ENCODE data around the gene UBAC1.
"Not testable (repeated sequence)": the region's sequence is repeated elsewhere in the genome, so short reads cannot be mapped to it uniquely, and the experiment has no call there.

Gene UBAC1

DNA sequence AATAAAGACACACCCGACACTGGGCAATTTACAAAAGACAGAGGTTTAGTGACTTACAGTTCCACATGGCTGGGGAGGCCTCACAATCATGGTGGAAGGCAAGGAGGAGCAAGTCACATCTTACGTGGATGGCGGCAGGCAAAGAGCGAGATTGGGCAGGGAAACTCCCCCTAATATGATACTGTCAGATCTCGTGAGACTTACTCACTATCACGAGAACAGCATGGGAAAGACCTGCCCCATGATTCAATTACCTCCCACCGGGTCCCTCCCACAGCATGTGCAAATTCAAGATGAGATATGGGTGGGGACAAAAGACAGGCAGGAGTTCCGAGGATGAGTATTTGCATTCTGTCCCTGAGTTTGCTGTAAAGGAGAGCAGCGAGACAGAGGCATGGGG lies 49.9 kb downstream of the UBAC1 start:
- not testable (repeated sequence) for DNase-seq

DNA sequence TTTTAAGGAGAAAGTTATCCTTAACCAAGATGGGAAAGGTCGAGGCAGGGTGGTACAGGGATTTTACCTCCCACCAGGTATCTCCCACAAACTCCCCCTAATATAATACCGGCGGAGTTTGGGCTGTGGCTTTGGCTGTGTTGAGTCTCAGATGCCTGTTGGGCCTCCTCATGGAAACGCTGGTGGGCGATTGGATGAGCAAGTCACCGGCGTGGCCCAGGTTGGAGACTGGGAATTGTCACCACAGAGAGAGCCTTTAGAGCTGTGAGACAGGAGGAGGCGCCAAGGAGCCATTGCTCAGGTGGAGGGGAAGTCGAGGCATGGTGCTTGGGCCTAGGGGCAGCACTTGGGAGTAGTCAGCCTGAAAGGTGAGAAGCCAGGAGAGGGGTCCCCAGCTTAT lies 50.4 kb downstream of the UBAC1 start:
- DNase-seq: no peak

DNA sequence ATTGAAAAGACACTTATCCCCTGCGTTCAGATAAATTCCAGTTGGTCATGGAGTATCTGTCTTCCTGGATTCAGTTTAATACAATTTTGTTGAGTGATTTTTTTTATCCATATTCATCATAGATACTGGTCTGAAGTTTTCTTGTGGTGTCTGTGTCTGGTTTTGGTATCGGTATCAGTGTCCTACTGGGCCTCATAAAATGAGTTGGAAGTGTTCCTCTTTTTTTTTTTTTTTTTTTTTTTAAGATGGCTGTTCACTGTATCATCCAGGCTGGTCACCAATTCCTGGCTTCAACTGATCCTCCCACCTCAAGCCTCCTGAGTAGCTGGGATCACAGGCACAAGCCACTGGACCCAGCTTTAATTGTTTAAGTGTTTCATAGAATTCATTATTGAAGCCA lies 51.0 kb downstream of the UBAC1 start:
- DNase-seq: no peak

DNA sequence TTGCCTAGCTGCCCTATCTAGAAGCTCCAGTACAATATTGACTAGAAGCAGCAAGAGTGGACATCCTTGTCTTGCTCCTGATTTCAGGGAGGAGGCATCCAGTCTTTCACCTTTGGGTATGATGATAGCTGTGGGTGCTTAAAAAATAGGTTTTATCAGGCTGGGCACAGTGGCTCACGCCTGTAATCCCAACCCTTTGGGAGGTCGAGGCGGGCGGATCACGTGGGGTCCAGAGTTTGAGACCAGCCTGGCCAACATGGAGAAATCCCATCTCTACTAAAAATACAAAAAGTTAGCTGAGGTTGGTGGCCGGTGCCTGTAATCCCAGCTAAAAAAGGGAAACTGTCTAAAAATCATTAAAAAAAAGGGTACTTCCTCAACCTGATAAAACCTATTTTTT lies 51.8 kb downstream of the UBAC1 start:
- no peak for DNase-seq

DNA sequence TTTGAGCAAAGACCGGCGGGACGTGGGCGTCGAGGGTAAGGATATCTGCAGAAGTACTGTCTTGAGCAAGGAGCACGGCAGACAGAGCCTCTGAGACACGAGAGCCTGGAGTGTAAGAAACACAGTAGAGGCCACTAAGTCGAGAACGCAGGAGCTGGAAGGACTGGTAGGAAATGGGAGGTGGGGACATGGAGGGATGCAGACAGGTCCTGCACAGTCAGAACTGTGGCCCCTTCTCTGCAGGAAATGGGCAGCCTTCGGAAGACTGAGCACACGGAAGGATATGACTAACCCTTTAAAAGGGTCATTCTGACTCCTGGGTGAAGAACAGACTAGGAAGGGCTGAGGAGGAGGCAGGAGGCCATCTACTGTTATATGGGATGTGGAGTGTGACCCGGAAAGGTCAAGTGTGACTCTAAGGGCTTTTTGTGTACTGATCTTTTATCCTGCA lies 52.4 kb downstream of the UBAC1 start:
- DNase-seq: no peak

DNA sequence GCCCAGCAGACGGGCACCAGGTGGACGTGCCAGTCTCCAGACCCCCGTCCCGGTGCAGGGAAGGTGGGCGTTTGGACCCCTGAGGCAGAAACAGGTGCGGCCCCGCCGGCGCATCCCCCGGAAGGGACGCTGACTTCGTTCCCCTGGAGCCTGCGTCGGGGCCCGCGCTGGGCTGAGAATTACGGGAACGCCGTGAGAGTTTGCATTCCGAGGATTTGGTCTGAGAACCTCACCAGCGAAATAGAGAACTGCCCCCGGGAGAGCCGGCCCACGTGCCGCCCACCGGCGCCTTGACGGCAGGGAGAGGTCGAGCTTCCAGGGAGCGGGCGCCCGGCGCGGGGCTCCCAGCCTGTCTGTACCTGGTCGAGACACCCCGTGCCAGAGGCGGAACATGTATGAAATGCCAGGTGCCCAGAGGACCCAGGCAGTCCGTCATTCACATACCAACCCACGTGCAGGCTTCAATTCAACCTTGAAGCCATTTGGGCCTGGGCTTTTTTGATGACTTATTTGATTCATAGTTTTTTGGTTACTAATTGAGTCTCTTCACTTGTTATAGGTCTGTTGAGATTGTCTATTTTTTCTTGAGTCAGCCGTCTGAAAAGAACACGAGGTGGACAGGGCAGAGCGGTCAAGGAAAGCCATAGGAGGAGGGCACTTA lies 53.0 kb downstream of the UBAC1 start:
- no peak for DNase-seq

DNA sequence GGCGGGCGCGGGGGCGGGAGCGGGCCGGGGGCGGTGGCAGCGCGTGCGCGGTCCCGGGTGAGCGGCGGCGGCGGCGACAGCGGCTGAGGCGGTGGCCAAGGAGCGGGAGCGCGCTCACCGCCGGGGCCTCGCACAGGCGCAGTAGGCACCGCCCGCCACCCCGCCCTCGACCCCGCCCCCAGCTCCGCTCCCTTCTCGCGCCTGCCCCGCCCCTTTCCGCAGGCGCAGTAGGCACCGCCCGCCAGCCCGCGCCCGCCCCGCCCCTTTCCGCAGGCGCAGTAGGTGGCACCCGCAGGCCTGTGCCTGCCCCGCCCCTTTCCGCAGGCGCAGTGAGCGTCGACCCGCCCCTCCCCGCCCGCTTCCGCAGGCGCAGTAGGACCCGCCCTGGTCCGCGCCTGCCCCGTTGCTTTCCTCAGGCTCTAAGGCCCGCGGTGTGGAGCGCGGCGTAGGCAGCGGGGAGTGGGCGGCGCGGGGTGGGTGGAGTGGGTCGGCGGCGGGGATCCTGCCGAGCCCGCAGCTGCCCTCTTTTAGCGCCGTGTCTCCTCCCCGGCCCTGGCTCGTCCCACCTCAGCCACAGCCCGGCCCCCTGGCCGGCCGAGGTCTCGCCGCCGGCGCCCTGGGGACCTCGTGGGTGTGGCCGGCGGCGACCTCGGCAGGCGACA lies 53.6 kb downstream of the UBAC1 start, which contains the start of gene CAMSAP1:
CAMSAP1 (minus strand) TSS at position 116 of the 662 bp plus-strand sequence. CDS start 387 bp downstream, outside the sequence.
- DNase-seq: peak; percentile 90 to 96 (median 95)

DNA sequence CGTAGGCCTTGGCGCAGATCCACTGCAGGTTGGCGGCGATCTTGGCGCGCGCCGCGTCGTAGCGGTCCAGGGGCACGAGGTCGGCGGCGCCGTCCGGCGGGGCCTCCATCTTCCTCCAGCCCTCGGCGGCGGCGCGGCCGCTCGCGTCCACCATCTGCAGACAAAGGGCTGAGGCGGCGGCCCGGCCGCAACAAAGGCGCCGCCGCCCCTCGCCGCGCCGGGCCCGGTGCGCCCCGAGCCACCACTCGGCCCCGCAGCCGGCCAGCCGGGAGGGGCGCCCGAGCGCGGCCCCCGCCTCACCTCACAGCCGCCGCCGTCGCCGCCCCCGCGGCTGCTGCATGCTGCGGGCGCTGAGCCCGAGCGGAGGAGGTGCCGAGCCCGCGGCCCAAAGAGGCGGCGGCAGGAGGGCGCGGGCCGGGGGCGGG lies 54.2 kb downstream of the UBAC1 start:
- DNase-seq: no peak

DNA sequence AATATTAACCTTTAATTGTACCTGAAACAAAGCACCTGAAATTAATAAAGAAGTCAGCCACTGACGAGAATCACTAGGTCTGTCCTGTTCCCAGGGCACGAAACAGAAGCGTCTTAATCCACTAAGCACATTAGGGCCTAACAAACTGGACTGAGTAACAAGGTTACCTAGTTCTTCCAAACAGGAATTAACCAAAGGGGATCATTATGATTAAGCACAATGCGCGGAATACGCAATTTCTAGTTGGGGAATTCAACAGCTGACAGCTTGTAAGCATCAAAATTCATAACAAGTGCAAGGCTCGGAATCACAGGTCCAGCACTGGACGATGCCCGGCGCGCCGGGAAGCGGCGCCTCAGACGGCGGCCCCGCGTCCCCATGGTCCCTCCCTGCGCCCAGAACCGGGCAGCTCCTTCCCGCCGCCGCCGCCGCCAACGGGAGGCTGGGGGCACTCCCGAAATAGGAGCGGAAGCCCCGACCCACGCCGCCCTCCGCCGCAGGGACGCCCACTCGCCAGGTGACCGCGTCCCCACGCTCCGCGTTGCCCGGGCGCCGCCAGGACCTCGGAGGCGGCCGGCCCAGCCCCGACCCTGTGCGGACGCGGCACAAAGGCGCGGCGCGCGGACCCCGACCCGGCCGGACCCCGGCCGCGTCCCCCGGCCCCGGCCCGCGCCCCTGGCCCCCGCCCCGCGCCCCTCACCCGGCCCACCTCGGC lies 54.7 kb downstream of the UBAC1 start:
- DNase-seq: no peak

DNA sequence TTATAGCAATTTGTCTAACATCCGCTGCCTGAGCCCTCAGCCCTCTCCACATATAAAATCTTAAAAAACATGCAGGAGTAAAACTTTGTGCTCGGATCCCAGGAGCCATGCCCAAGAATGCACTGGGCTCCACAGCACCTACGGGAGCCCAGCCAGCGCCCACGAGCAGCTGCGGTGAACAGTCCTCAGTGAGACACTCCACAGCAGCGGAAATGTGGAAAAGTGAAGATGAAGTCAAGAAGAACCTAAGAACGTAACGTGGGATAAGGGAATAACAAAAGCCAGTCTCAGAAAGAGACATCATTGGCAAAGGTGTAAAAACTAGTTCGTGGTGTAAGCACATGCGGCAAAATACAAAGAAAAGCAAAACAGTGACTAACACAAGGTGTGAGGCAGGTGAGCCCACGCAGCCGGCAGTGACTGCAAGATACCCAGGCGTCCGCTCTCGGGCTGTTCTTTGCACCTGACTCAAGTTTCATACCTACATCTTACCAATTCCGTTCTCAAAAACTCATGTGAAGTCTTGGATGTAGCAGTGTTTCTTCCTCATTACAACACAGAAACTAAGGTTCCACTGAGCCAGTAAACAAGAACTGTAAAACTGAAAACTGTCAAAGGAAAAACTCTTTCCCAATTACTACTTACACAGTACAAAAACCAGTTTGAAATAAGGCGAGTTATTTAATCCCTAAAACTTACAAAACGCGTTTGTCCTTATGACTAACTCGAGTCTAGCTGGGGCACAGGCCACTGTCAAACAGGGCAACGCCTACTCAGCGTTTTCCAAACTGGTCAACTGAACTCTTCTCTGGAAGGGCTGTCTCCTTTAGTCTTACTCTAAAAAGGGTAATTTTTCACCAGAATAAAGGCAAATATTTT lies 55.6 kb downstream of the UBAC1 start:
- DNase-seq: peak in 2 of 4 experiments; percentile 25 to 26

DNA sequence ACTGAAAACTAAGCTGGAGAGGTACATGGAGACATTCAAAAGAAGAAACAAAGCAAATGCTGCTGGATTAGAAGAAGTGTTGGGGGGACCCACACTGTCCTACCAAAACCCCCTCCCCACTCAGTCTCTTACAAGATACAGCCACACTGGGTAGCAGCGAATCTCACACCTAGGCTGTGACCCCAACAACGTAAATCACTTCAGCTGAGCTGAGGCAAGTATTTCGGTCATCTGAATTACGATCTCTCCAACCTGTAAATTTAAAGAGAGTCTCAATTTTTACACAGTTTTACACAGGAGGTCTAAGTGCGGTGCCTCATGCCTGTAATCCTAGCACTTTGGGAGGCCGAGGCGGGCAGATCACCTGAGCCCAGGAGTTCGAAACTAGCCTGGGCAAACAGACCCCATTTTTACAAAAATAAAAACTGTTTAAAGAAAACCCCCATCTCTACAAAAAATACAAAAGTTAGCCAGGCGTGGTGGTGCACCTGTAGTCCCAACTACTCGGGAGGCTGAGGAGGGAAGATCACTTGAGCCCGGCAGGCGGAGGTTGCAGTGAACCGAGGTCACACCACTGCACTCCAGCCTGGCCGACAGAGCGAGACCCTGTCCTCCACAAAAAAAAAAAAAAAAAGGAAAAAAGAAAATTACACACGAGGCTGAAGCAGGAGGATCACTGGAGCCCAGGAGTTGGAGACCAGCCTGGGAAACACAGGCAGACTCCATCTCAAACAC lies 57.2 kb downstream of the UBAC1 start:
- DNase-seq: no peak

DNA sequence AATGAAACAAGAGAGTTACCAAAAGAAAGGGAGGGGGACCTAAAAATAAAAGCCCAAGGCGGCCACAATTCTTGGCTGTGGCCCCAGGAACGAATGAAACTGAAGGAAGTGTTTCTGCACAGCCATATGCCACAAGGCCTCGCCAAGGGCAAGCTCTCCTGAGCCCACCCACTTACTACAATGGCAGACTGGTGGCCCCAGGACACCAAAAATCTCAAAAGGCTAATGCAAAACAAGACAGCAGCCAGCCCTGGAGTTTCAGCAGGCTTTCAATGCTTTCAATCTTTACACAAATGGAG lies 57.9 kb downstream of the UBAC1 start:
- DNase-seq: no peak

DNA sequence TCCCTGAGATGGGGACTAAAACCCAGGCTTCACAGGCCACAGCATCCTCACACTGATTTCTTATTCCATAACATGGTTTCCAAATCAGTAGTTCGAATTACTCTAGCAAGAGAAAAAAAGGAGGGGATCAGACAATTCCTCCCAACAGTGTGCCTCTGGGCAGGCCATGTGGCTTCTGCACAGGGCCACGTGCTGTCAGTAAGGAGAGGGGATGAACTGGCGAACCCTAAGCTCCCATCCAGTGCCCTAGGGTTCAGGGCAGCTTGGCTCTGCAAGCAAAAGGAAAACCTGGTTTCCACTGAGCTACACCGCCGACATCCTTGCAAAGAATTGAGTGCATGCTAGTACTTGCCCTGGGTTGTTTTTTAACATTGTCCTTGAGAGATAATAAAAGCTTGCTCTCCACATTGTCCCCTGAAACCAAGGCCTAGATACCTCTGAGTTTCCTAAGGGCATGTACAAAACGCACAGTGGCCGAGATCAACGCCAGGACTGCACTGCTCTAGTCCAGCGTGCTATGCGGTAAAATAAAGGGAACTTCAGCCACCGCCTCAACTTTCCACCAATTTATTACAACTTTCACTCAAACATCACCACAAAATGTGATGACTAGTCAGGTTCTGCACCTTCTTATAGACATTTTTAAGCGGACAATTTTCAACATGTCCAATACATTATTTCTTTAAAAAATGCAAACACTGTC lies 58.4 kb downstream of the UBAC1 start:
- no peak for DNase-seq

DNA sequence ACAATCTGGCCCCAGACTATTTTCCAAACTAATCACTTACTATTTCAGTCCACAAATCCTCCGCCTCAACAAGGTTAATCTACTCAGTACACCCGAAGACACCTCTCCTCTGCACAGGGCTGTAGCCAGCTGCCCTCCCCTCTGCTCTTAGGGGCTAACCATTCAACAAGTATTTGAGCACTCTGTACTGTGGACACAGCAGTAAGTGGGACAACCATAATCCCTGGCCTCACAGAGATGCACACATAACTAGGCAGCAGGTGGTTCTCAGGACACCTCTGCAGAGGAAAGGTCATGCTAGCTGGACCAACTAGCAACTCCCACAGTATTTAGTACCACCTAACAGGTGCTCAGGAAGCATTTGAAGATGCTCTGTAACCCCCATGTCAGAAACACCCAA lies 59.3 kb downstream of the UBAC1 start:
- no peak for DNase-seq

DNA sequence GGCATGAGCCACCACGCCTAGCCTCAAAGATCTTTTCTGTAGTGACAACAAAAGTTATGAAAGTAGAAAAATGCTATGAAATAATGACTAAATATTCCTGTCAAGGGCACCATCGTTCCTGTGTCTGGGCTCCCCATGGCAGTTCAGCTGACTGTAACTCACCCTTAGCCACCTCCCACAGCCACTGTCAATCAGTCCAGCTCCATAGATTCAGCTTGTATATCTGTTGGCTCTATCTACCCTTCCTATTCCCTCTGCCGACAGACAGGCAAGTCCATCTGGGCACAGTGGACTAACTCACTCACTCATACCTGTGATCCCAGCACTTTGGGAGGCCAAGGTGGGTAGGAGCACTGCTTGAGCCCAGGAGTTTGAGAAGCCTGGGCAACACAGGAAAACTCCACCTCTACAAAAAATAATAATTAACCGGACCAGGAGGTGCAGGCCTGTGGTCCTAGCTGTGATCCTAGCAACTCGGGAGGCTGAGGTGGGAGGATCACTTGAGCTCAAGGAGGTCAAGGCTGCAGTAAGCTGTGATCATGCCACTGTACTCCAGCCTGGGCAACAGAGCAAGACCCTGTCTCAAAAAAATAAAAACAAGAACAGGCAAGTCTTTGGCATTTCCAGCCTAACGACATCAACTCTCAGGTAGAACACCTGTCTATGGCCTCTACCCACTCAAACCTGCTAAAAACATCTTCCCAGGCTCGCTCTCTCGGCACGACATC lies 60.0 kb downstream of the UBAC1 start:
- DNase-seq: no peak

DNA sequence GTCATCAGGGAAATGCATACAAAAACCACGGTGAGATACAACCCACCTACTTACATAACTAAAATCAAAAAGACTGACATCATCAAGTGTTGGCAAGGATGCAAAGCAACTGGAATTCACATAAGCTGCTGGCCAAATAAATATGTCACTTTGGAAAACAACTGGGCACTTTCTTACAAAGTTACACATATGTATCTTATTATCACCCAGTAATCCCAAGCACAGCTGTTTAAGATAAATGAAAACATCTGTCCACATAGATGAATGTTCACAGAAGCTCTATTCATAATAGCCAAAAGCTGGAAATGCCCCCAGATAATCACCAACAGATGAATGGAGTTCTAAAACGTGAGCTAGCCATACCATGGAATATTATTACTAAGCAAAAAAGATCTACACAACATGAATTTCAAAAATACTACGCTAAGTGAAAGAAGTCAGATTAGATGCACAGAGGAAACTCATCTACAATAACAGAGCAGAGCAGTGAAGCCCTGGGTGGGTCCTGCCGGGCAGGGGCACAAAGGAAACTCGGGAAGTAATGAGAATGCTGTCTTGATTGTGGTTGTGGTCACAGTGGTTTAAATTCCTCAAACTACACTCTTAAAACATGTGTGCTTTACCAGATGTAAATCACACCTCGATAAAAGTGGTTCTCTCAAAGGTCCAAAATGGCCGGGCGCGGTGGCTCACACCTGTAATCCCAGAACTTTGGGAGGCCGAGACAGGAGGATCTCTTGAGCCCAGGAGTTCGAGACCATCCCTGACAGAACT lies 62.4 kb downstream of the UBAC1 start:
- no peak for DNase-seq

DNA sequence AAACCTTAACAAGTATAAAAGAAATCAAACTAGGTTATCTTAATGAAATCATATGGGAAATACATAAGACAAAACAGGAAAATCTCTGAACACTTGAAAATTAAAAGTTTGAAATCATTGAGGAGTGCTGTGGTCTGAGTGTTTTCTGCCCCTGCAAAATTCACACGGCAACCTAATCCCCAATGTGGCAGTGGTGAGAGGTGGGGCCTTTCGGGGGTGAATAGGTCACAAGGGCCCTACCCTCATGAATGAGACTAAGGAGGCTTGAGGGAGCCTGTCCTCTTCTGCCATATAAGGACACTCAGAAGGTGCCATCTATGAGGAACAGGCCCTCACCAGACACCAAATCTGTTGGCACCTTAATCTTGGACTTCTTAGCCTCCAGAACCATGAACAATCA lies 64.5 kb downstream of the UBAC1 start:
- no peak for DNase-seq

DNA sequence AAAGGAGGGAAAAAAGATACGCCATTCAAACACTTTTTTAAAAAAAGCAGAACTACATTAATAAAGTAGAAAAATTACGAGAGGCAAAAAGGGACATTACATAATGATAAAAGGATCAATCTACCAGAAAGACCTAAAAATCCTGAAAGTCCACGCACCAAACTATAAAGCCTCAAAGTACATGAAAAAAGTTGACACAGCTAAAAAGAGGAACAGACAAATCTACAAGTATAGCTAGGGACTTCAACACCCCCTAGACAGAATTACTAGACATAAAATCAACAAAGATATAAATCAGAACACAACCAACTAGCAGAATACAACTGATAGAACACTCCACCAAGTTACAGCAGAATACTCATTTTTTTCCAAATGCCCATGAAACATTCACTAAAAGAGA lies 65.0 kb downstream of the UBAC1 start:
- DNase-seq: no peak

DNA sequence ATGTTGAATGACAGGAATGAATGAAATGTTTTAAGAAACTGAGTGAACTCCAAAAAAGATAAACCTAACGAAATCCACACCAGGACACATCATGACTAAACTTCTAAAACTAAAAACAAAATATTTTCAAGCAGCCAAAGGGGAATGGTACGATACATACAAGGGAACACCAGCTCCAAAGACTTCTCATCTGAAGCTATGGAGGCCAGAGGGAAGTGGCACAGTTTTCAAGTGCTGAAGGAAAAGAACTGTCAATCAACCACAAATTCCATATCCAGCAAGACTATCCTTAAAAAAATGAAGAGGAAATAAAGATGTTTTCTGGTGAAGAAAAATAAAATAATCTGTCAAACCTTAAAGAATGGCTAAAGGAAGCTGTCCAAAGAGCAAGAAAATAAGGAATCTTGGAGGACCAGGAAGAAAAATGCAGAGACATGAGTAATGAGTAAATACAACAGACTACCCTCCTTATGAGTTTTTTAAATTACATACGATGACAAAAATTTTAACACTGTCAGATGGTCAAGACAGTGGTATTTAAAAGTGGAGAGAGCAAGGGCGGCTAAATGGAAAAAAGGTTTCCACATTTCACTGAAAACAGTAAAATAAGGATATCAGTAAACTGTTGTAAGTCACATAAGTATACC lies 65.8 kb downstream of the UBAC1 start:
- DNase-seq: no peak

DNA sequence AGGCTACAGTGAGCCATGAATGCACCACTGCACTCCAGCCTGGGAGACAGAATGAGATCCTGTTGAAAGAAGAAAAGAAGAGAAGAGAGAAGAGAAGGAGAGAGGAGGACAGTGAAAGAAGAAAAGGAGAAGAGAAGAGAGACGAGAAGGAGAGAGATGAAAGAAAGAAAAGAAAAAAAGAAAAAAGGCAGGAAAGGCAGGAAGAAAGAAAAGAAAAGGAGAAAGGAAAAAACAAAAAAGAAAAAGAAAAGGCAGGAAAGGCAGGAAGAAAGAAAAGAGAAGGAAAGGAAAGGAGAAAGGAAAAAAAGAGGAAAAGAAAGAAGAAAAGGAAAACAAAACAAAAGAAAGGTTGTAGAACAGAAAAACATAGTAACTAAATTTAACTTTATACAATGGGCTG lies 68.1 kb downstream of the UBAC1 start:
- DNase-seq: no peak
